ENCODE data around the gene VSIR.

The VSIR gene

DNA sequence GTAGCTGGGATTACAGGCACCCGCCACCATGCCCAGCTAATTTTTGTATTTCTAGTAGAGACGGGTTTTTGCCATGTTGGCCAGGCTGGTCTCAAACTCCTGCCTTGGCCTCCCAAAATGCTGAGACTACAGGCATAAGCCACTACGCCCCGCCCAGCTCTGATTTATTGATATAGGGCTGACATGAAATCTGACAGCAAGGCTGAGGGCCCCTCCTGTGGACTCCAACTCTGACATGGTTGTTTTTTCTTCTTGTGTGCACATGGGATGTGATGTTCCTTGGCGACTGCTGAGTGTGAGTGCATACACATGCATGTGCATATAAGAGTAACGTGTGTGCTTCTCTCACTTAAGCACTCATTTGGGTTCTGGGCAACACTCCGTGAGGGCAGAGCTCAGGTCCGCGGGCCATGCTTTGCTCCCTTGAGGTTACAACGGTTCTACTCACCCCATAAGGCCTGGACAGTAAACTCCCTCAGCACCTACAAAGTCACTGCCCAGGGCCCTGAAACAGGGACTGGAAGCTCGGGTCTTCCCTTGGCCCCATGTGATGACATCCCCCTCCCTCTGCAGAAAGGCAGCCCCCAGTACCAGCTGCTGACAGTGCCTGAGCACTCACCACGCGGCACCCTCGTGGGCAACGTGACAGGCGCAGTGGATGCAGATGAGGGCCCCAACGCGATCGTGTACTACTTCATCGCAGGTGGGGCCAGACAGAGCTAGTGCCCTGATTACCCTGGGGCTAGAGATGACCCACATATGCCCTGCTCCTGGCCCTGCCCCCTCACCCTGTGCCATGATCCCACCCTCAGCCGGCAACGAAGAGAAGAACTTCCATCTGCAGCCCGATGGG is 33.6 kb upstream of the VSIR start:
- DNase-seq (ENCODE audit: low read depth in 2 of 2): no peak

DNA sequence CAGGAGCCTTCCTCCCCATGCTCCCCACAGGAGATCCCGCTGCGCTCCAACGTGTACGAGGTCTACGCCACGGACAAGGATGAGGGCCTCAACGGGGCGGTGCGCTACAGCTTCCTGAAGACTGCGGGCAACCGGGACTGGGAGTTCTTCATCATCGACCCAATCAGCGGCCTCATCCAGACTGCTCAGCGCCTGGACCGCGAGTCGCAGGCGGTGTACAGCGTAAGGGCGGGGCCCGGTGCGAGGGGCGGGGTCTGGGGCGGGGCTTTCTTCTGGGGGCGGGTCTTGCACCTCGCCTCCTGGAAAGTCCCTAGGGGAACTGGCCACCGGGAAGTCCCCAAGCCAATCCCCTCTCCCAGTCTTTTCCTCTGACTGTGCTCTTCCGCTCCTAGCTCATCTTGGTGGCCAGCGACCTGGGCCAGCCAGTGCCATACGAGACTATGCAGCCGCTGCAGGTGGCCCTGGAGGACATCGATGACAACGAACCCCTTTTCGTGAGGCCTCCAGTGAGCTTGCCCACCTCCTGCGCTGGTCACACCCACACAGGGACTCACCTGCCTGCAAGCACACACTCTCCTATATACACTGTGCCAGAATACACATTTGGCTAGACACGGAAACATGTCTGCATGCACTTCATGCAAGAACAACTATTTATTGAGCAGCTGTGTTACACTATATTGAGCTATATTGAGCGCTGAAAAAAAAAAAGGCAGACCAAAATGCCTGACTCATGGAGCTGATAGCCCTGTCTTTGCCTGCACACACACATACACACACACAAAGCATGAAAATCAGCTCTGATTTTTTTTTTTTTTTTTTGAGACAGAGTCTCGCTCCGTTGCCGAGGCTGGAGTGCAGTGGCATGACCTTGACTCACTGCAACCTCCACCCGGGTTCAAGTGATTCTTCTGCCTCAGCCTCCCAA is 32.7 kb upstream of the VSIR start:
- no peak for DNase-seq (ENCODE audit: low read depth in 2 of 2)

DNA sequence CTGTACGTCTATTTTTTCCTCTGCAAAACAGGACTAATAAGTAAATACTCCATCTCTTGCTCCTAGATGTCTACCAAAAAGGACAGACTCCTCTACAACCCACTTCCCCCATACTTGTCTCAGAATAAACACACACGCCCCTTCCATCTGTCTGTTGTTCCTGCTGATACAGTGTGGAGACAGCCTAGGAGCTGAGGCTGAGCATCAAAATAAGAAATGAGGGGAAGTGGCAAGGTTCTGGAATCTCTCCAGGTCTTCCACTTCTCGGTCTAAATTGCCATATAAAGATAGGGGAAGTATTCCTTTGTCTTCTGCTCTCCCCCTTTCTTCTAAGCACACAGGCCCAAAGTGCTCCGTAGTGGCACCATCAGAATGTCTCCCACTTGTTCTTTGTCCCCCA is 30.8 kb upstream of the VSIR start:
- DNase-seq (ENCODE audit: low read depth in 2 of 2): no peak

DNA sequence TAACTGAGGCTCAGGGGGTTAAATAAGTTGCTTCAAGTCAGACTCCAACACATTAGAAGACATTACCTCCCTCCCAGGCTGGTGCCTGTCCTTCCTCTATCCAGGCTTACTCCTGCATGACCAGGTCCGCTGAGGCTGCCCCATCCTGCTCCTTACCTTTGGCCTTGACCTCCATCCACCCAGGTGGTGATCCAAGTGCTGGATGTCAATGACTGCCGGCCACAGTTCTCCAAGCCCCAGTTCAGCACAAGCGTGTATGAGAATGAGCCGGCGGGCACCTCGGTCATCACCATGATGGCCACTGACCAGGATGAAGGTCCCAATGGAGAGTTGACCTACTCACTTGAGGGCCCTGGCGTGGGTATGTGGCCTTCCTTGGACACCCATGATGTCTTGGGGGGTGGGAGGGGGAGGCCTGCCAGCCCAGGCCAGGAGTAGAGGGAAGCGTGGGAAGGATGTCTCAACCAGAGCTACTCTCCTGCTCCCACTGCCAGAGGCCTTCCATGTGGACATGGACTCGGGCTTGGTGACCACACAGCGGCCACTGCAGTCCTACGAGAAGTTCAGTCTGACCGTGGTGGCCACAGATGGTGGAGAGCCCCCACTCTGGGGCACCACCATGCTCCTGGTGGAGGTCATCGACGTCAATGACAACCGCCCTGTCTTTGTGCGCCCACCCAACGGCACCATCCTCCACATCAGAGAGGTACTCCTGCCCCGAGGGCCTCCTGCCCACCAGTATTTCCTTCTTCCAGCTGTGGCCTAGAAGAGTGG is 29.6 kb upstream of the VSIR start:
- DNase-seq (ENCODE audit: low read depth in 2 of 2): no peak

DNA sequence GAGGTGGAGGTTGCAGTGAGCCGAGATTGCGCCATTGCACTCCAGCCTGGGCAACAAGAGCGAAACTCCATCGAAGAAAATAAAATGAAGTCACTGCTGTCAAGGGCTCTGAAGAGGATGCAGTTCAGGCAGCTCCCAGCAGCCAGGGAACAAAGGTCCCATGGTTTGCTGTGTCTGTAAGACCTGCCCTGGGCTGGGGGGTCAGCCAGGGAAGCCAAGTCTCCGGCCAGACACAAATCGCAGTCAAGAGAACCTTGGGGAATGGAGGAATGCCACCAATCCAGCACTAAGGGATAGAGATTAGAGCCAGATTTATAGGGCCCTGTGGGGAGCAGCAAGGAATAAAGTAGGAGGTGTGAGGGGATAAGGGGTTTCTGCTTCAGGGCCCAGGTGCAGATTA is 28.9 kb upstream of the VSIR start:
- no peak for DNase-seq (ENCODE audit: low read depth in 2 of 2)

DNA sequence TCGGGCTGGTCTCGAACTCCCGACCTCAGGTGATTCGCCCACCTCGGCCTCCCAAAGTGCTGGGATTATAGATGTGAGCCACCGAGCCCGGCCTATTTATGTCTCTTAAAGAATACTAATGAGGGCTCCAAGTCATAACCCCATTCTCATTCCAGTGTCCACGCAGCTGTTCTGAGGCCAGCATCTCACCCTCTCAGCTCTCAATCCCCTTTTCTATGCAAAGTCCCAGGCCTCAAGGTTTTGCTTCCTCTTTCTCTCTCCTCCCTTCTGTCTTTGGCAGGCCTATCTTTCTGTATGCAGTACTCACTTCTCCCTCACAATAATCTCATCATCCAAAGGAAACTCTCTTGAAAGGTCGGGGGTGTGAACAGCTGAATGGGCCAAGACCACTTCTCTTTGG is 28.0 kb upstream of the VSIR start:
- DNase-seq (ENCODE audit: low read depth in 2 of 2): no peak

DNA sequence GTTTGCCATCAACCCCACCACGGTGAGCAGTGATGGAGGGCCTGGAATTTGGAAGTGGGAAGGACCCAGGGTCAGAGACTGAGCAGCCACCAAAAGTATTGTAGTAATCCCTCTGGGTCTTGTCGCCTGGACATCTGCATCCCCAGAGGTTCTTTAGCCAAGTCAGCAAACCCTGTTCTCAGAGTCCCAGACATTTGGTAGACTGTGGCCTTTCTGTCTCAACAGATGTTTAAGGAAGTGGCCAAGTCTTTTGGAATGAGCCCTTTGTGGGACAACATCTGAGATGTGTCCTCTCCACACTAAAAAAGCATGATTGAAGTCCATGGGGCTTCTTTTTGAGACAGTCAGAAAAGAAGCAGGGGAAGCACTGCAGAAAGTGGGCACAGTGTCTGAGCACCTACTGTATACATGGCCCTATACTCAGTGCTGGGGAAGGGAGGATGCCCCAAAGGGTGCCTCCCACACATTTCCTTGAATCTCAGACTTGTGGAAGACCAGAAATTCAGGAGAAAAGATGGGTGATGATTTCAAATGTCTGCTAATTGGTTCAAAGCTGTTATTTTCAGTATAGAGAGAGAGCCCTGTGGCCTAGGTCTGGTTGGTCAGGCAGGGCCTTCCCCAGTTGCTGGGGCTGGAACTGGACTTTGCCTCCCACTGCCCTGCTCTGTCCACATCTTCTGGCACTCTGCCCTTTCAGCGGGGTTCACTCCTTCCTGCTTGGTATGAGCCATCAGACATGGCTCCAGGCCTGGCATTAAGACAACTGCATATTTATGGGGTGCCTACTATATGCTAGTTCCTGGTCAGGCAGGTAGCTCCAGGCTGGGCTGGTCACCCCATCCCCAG is 26.5 kb upstream of the VSIR start:
- no peak for DNase-seq (ENCODE audit: low read depth in 2 of 2)

DNA sequence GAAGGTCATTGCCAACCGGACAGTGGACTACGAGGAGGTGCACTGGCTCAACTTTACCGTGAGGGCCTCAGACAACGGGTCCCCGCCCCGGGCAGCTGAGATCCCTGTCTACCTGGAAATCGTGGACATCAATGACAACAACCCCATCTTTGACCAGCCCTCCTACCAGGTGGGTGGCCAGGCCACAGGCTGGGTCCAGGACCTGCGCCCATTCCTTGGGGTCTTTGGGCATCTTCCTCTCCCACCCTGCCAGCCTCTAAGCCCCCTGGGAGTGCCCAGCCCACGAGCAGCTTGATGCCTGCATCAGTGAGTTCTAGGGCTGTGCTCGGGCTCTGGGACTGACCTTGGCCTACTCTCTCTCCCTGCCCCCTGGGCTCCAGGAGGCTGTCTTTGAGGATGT is 25.8 kb upstream of the VSIR start:
- no peak for DNase-seq (ENCODE audit: low read depth in 2 of 2)

DNA sequence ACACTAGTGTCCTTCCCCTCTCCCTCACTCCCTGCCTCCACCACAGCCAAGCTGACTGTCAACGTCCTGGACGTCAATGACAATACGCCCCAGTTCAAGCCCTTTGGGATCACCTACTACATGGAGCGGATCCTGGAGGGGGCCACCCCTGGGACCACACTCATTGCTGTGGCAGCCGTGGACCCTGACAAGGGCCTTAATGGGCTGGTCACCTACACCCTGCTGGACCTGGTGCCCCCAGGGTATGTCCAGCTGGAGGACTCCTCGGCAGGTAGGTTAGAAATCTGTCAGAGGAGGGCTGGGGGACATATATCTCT is 24.9 kb upstream of the VSIR start:
- DNase-seq (ENCODE audit: low read depth in 2 of 2): no peak

DNA sequence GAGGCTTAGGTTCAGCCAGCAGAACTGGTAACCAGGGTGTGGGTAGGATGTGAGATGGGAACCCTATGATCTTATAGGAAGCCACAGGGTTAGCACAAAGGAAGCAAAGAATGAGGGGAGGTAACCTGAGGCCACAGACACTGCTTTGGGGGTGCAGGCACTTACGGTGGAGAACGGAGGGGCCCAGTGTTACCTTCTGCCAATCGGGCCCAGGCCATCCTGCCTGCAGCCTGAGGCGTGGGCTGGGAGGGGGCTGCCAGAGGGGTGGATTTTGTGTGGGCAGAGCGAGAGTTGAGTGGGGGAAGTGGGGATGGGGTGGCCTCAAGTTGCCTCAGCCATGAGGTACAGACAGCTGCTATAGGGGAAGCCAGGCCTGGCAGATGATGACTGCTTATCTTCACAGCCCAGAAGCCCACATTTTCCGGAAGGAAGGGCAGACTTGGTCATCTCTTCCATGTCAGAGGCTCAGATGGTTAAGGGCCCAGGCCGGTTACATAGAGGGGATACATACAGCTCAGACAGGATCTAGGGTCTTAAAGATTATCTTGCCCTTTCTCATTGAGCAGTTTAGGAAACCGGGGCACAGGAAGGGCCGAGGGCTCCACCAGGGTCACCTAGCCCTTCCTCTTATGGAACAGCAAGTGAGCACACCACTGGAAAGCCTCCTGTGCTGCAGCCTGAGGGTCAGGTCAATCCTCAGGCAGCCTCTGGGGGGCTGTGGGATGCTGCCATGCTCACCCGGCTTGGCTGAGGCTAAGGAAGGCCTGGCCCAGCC is 24.4 kb upstream of the VSIR start:
- no peak for DNase-seq (ENCODE audit: low read depth in 2 of 2)

DNA sequence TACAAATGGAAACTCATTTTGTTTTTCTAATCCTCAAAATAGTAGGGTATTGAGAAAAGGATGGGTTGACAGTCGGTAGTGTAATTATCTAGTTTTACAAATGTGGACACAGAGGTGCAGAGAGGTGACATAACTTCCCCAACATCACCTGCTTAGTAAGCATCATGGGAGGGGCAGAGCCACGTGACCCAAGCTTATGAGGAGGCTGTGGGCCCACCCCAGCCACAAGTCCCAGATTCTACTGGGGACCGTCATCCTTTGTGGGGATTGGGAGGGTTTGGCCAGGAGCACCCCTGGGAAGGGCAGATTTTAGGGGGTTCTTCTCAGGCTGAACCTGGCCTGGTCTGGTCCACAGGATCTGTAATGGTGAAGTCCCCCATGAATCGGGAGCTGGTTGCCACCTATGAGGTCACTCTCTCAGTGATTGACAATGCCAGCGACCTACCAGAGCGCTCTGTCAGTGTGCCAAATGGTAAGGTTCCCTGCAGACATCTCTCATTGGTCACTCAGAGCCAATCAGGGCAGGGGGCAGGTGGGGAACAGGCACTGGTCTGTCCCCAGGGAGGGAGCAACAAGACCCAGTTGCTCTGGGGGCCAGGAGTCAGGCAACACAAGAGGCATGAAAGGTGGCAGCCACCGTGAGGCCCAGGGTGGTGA is 23.6 kb upstream of the VSIR start:
- DNase-seq (ENCODE audit: low read depth in 2 of 2): no peak

DNA sequence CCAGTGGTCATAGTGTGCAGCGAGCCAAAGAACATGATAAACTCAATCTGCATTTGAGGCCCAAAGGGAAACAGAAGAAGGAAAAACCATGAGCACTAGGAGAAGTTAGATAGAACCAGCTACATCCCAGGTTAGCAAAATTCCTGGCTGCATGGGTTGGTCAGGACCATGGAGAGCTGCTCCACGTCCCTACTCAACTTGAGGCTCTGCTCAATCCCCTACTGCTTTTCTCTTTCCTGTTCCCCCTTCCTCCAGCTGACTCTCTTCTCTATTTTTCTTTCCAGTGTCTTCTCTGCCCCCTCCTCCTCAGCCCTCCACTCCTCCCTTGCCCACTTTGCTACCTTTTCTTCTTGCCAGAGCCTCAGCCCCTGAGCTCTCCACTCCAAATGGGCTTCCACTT is 21.9 kb upstream of the VSIR start:
- no peak for DNase-seq (ENCODE audit: low read depth in 2 of 2)

DNA sequence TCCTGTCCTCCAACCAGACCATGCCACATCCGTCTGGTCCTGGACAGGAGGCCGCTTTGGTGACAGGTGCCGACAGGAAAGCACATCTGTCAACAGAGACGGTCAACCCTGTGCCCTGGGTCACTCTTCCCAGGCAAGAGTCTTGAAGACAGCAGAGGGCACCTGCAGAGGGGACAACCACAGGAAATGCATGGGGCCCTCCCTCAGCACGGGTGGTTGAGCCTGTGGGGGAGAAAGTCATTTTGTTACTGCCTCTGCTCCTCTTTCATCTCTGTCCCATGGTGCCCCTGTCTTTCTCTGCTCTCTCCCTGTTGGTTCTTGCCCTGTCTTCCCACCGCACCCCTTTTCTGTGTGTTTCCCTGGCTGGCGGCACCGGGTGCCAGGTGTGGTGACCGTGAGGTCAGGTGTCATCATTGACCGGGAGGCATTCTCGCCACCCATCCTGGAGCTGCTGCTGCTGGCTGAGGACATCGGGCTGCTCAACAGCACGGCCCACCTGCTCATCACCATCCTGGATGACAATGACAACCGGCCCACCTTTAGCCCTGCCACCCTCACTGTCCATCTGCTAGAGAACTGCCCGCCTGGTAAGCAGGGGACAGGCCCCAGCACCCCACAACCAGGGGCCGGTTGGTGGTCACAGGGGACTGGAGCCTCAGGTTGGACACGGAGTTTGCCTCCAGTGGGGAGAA is 17.6 kb upstream of the VSIR start:
- no peak for DNase-seq (ENCODE audit: low read depth in 2 of 2)

DNA sequence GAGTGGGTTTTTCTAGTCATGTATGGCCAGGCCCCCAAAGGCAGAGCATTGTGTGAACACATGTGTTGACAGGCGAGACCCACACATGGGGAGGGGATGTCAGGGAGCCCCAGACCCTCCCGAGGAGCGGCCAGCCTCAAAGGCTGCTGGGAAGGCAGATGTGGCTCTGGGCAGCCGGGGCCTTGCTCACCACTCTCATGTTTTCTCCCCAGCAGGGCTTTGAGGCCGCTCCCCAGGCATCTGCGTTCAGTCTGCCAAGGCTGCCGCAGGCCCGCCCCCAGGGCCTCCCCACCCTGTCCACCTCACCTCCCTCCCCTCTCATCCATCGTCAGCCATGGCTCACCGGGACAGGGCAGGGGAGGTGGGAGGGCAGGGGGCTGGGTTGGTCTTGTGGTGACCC is 16.6 kb upstream of the VSIR start:
- DNase-seq (ENCODE audit: low read depth in 2 of 2): no peak

DNA sequence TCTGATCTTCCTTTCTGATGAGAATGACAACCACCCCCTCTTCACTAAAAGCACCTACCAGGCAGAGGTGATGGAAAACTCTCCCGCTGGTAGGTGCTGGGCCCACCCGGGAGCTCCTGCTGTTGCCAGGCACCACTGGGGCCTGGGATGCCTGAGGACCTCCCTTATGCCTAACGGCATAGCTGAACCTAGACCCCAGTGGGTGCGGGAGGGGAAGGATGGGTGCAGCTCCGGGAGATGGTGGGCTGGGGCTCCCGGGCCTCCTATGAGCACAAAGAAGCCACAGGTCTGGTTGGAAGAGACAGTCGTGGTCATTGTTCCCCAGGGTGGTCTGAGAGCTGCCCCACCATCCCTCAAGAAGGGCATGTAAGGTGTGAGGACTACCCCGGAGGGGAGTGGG is 15.6 kb upstream of the VSIR start:
- no peak for DNase-seq (ENCODE audit: low read depth in 2 of 2)

DNA sequence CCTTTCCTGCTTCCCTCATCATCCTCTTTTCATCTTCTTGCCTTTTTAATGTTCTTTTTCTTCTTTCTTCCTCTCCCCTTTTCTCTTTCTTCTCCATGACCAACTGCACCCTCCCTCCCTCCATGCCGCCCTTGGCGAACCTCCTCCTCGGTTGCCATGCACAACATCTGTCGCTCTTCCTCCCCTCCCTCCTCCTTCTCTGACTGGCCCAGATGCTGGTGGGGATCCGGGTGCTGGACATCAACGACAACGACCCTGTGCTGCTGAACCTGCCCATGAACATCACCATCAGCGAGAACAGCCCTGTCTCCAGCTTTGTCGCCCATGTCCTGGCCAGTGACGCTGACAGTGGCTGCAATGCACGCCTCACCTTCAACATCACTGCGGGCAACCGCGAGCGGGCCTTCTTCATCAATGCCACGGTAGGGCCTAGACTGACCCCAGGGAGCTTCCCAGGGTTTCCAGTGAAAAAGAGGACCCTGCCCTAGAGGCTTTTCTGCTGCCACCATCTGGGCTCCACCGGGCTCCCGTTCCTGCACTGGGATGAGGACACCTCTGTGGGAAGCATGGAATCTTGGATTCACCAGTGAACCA is 11.5 kb upstream of the VSIR start:
- no peak for DNase-seq (ENCODE audit: low read depth in 2 of 2)

DNA sequence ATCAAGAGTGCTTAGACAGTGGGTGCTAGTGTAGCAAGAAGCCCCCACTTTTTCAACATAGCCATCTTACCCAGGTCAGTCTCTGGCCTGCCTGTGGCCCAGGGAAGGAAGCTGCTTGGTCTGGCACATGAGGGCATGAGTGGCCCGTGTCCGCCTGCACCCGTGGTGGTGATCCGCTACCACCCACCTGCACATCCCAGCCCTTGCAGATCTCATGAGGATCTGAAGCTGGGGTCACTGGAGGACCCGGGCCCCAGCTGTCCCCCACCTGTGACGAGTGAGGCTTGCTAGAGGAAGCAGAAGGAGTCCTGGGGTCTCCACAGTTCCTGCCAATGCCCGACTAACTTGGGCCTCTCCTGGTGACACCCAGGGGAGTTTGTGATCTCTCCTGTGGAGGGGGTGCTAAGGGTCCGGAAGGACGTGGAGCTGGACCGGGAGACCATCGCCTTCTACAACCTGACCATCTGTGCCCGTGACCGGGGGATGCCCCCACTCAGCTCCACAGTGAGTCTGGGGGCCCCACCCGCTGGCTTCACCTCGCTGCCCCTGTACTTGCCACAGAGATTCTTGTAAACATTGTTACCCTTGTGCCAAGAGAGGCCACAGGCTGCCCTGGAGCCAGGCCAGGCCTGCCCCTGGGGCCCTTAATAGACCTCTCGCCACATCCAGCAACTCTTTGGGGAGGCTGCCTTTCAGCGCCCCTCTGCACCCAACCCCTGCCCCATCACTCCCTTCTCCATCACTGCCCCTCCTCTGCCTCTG is 10.8 kb upstream of the VSIR start:
- no peak for DNase-seq (ENCODE audit: low read depth in 2 of 2)

DNA sequence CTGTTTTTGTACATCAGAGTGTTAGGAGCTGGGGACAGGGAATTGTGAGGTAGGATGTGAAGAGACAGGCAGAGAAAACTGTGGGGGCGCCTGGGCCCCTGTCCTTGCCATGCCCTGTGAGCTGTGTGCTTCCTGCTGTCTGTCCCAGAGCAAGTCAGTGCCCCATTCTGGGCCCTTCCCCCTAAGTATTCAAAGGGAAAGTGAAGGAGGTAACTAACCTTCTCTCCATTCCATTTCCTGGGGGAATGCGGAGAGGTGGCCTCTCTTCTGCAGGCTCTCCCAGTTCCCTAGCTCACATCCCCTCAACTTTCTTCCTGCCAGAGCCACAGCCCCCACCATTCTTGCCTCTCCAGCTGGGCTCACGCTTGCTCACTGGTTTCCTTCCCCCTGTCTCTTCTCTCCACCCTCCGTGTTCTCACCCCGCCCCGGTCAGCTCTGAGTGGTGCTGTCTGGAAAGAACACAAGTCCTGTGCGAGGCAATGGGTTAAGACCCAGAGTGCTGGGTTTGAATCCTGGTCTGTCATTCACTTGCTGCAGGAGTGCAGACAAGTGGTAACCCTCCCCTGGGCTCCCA is 9.7 kb upstream of the VSIR start:
- no peak for DNase-seq (ENCODE audit: low read depth in 2 of 2)

Data from activated CD4-positive, alpha-beta T cell treated with anti-CD3 and anti-CD28 coated beads for 24 hours (primary cell).